Psoas muscle (tissue), 8 donors: ENCODE measurements around the gene G0S2. TPM values are rescaled to one million over a fixed set of nuclear protein-coding genes. Genes with fewer than 3 reads are reported as not detected.

Experiments
- ATAC-seq, 4 donors: fragments of 200-7000 bp; cut with Tn5 transposase; one replicate each; pipeline ENCODE4 v1.9.1; 2020; ENCODE audit warnings: moderate library complexity in 3 of 4, mild to moderate bottlenecking in 2 of 4
- DNase-seq, 2 donors: peaks; one replicate each; pipeline ENCODE4 v3.0.0-alpha.2; 2020
- H3K27ac ChIP-seq: fragments of 200-600 bp; one replicate; pipeline ENCODE4 v1.8.0; 2022
- H3K27me3 ChIP-seq, 3 donors: fragments of 200-600 bp in 1 of 3; one replicate each; pipeline versions ENCODE4 v1.6.1 to v1.8.0; 2013 to 2022; ENCODE audit warnings: low read length in 2 of 3, mild to moderate bottlenecking in 2 of 3, moderate library complexity in 1 of 3; ENCODE audit not compliant: insufficient read depth in 3 of 3
- H3K36me3 ChIP-seq, 2 donors: fragments of 200-600 bp in 1 of 2; one replicate each; pipeline versions ENCODE4 v1.6.1 to v1.8.0; 2013 to 2022; ENCODE audit warnings: low read depth in 1 of 2, mild to moderate bottlenecking in 1 of 2, moderate library complexity in 1 of 2; ENCODE audit not compliant: insufficient read depth in 1 of 2
- H3K4me1 ChIP-seq: fragments of 200-600 bp; one replicate; pipeline ENCODE4 v1.8.0; 2022
- H3K4me3 ChIP-seq: fragments of 200-600 bp; one replicate; pipeline ENCODE4 v1.8.0; 2022; ENCODE audit warnings: mild to moderate bottlenecking
- H3K9me3 ChIP-seq: fragments of 200-600 bp; one replicate; pipeline ENCODE4 v1.8.0; 2022
- CTCF ChIP-seq: fragments of 200-600 bp; IDR thresholded peaks from one replicate; pipeline ENCODE4 v1.8.0; 2022; ENCODE audit warnings: antibody characterized with exemption
- WGBS, 3 donors: extraction: QIAGEN DNeasy Blood & Tissue Kit; methylation state at CpG; one replicate each; pipeline versions ENCODE4 v1.1.6 to v1.1.7; 2013; 5-methylcytosine and 5-hydroxymethylcytosine counted together
- intact Hi-C, 2 donors: fragments of 100-400 bp; cut with DNase I; formaldehyde crosslinking; loops; one replicate each; pipeline versions ENCODE4 v1.11.0 to v1.14.2; 2022
- polyA plus RNA-seq, 3 donors: library from polyadenylated mRNA; stranded (reverse); fragments of 200-250 nt; gene quantifications; one replicate each; pipeline ENCODE4 v1.2.3, GENCODE V29; 2013
- total RNA-seq, 4 donors: library from RNA; stranded (reverse); fragmentation: NEBNext Ultra II Directional in 2 of 4; extraction: Animal tissue kit (Norgen Biotek cat#: 25700) in 2 of 4; gene quantifications; one replicate each; pipeline versions ENCODE4 v1.2.1 to v1.2.4, GENCODE V29; 2021 to 2023
- donor health status: healthy with polysubstance abuse.
- donor health status: DM: no; HTN: no; CAD: no; lungs with moderate emphysema.
- donor health status: Bipolar disorder and iron deficiency.
- donor health status: healthy.
- donor health status: DM: yes; HTN: yes; CAD: no.
- donor health status: DM: no; HTN: no; CAD: no.
- donor health status: DM: no; HTN: no; CAD: no.
- donor health status: DM: yes; HTN: yes; CAD: no.

G0S2 gene
- total and polyA plus RNA-seq, 7 donors, result 49.9 to 561 (median 89.0) TPM

- no peaks in the 10 kb centered on the region for H3K36me3 ChIP-seq
- 93 to 99% (median 96%) methylated on average over 3 of the region's 3 CpGs for WGBS, 3 donors
- H3K9me3 ChIP-seq, result no peaks in the 10 kb centered on the region
- ATAC-seq, result no peak
- H3K4me3 ChIP-seq, result no peak overlapping the region
- no peak overlapping the region for H3K27ac ChIP-seq
- no peaks in the 10 kb centered on the region for H3K4me1 ChIP-seq
- no peak for DNase-seq
- intact Hi-C loops, result no loop called here
- no peak for TF ChIP-seq CTCF
- H3K27me3 ChIP-seq, result no peaks in the 10 kb centered on the region
These were observed 31.4 kb downstream of the G0S2 start for GRCh38 chr1:209706622-209707021.

DNA sequence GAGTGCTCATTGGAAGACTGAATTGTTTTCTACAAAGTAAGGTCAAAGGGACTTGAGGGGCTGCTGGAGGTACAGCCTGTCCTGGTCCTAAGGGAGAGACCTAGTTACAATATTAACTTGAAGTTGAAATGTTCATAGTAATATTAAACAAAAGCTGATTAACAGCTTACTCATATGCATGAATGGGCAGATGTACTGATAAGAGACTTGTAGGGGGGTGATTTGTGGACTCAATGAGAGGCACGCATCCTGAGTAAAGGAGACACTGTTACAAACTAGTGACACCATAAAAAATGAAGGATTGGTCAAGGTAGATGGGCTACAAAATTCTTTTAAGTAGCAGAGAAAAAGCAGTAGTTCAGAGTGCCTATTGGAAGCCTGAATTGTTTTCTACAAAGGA, 32.1 kb downstream of the G0S2 start:
- DNase-seq (no peak), ATAC-seq (no peak)
- no peak overlapping the region for H3K27ac ChIP-seq
- H3K4me3 ChIP-seq, result no peak overlapping the region
- WGBS, 3 donors, result 89 to 95% (median 93%) methylated on average over 1 of the region's 1 CpG
- intact Hi-C loops, result no loop called here
- H3K36me3 ChIP-seq, result no peaks in the 10 kb centered on the region
- no peaks in the 10 kb centered on the region for H3K27me3 ChIP-seq
- no peak for TF ChIP-seq CTCF
- no peaks in the 10 kb centered on the region for H3K4me1 ChIP-seq
- no peaks in the 10 kb centered on the region for H3K9me3 ChIP-seq

- H3K36me3 ChIP-seq, result no peaks in the 10 kb centered on the region
- WGBS, 3 donors, result 60 to 68% (median 62%) methylated on average over 4 of the region's 4 CpGs
- ATAC-seq (no peak), DNase-seq (no peak)
- TF ChIP-seq CTCF, result no peak
- no peak overlapping the region for H3K27ac ChIP-seq
- H3K4me3 ChIP-seq, result no peak overlapping the region
- H3K4me1 ChIP-seq, result no peaks in the 10 kb centered on the region
- H3K9me3 ChIP-seq, result no peaks in the 10 kb centered on the region
- H3K27me3 ChIP-seq, result no peaks in the 10 kb centered on the region
- intact Hi-C loops, result no loop called here
These were observed 33.1 kb downstream of the G0S2 start for GRCh38 chr1:209708297-209708696.

DNA sequence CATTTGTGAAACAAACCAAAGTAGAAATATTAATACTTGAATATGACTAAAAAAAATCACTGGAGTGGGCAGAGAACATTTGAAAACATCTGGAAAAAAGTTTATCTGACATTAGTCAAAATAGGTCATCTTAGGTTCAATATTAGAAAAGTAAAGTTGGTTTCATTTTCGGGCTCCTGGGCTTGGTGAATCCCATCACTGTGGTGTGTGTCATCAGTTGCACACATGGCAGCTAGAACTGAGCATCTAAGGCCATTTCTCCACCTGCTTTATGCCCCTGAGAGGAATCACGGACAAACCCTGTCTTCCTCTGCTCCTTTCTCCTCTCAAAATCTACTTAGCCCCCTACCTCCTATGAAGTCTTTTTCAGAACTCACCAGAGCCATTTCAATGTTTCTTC, 34.9 kb downstream of the G0S2 start:
- no peak for DNase-seq
- intact Hi-C loops, result no loop called here
- 66 to 73% (median 69%) methylated on average over 2 of the region's 2 CpGs for whole genome bisulfite sequencing, 3 donors
- ATAC-seq, result no peak
- TF ChIP-seq CTCF, result no peak
- Histone ChIP-seq H3K4me3 (no peak overlapping the region), H3K27me3 (no peaks in the 10 kb centered on the region), H3K27ac (no peak overlapping the region), H3K36me3 (no peaks in the 10 kb centered on the region), H3K4me1 (no peaks in the 10 kb centered on the region), H3K9me3 (no peaks in the 10 kb centered on the region)

- Histone ChIP-seq H3K36me3 (no peaks in the 10 kb centered on the region), H3K27me3 (no peaks in the 10 kb centered on the region), H3K27ac (no peak overlapping the region), H3K4me3 (no peak overlapping the region), H3K4me1 (no peaks in the 10 kb centered on the region), H3K9me3 (no peaks in the 10 kb centered on the region)
- TF ChIP-seq CTCF, result no peak
- DNase-seq, result no peak
- 88 to 93% (median 90%) methylated on average over 3 of the region's 3 CpGs for WGBS, 3 donors
- ATAC-seq, result no peak
- intact Hi-C loops, result no loop called here
These were observed 35.6 kb downstream of the G0S2 start for GRCh38 chr1:209710847-209711246.
